Loucy (cell line): ENCODE results near the gene BGN.

Source experiments
- H2AFZ ChIP-seq: fragments of 200-600 bp; sonication (generic); 2 replicates; pipeline ENCODE4 v1.6.0; 2016; ENCODE audit warnings: antibody characterized with exemption, mild to moderate bottlenecking, low read length, moderate library complexity
- H3F3A ChIP-seq: fragments of 200-600 bp; 2 replicates; pipeline ENCODE4 v1.6.0; 2016; ENCODE audit warnings: antibody characterized with exemption, low read depth, mild to moderate bottlenecking
- H3K27me3 ChIP-seq: fragments of 200-600 bp; sonication (generic); 2 replicates; pipeline ENCODE4 v1.6.1; 2014; ENCODE audit warnings: low read length, mild to moderate bottlenecking; ENCODE audit not compliant: insufficient read depth, poor library complexity, severe bottlenecking
- H3K36me3 ChIP-seq: fragments of 200-600 bp; sonication (generic); 2 replicates; pipeline ENCODE4 v1.6.1; 2016; ENCODE audit warnings: low read length; ENCODE audit not compliant: insufficient read depth
- H3K4me1 ChIP-seq: fragments of 200-600 bp; sonication (generic); 2 replicates; pipeline ENCODE4 v1.5.1; 2014; ENCODE audit warnings: low read length, mild to moderate bottlenecking; ENCODE audit not compliant: insufficient read depth, poor library complexity, severe bottlenecking
- H3K4me2 ChIP-seq: fragments of 200-600 bp; sonication (generic); 2 replicates; pipeline ENCODE4 v1.6.0; 2014; ENCODE audit warnings: antibody characterized with exemption, low read length, low read depth, mild to moderate bottlenecking; ENCODE audit not compliant: poor library complexity, severe bottlenecking
- H3K4me3 ChIP-seq: fragments of 200-600 bp; sonication (generic); 2 replicates; pipeline ENCODE4 v1.5.1; 2014; ENCODE audit warnings: low read length, mild to moderate bottlenecking, mixed read lengths; ENCODE audit not compliant: poor library complexity, severe bottlenecking
- H3K79me2 ChIP-seq: fragments of 200-600 bp; sonication (generic); 2 replicates; pipeline ENCODE4 v1.6.1; 2014; ENCODE audit warnings: low read length; ENCODE audit not compliant: insufficient read depth
- H3K9ac ChIP-seq: fragments of 200-600 bp; sonication (generic); 2 replicates; pipeline ENCODE4 v1.6.0; 2014; ENCODE audit warnings: mild to moderate bottlenecking, low read depth, low read length, moderate library complexity; ENCODE audit not compliant: poor library complexity, severe bottlenecking
- H3K9me2 ChIP-seq: fragments of 200-600 bp; sonication (generic); replicated peaks from 2 replicates; pipeline ENCODE4 v1.6.1; 2016; ENCODE audit warnings: low read depth, low read length, mixed read lengths
- H3K9me3 ChIP-seq: fragments of 200-600 bp; sonication (generic); 2 replicates; pipeline ENCODE4 v1.6.1; 2014; ENCODE audit warnings: mild to moderate bottlenecking, antibody characterized with exemption, low read length, low read depth; ENCODE audit not compliant: insufficient read depth
- H4K20me1 ChIP-seq: fragments of 200-600 bp; sonication (generic); 2 replicates; pipeline ENCODE4 v1.6.0; 2014; ENCODE audit warnings: antibody characterized with exemption, low read length, mild to moderate bottlenecking; ENCODE audit not compliant: insufficient read depth, poor library complexity, severe bottlenecking
- EZH2phosphoT487 ChIP-seq: fragments of 200-600 bp; IDR thresholded peaks from 2 replicates; pipeline ENCODE4 v1.6.1; 2018; ENCODE audit warnings: antibody characterized with exemption, mild to moderate bottlenecking, moderate library complexity, borderline replicate concordance
- TF ChIP-seq, protein P1 (sequence below): fragments of 200-600 bp; sonication (generic); conservative IDR thresholded peaks from 2 replicates; pipeline ENCODE4 v1.5.1; 2014; ENCODE audit warnings: mild to moderate bottlenecking, antibody characterized with exemption, low read length

The BGN gene

DNA sequence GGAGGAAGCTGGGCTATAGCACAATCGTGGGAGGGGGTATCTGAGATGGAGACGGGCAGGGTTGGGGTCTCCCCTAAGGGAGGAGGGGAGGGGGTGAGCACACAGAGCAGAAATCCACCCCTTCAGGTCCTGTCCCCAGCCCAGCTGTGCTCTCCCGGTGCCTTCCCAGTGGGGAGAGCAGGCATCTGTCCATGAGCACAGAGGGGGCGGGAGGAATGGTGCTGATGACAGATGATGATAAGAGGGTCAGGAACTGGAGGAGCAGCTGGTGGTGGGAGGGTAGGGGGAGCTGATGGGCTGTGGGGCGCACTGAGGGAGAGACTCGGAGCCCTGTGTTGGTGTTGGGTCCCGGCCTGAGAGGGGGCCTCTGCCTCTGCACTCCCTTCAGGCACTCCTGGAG is 31.3 kb downstream of the BGN start:
- H2AFZ ChIP-seq: no peak overlapping the region
- no peaks in the 10 kb centered on the region for H4K20me1 ChIP-seq
- no peaks in the 10 kb centered on the region for H3K4me1 ChIP-seq
- no peaks in the 10 kb centered on the region for H3K79me2 ChIP-seq
- H3K9ac ChIP-seq: no peak overlapping the region
- no peaks in the 10 kb centered on the region for H3F3A ChIP-seq
- no peaks in the 10 kb centered on the region for H3K9me2 ChIP-seq
- no peaks in the 10 kb centered on the region for H3K9me3 ChIP-seq
- no peak overlapping the region for H3K4me2 ChIP-seq
- TF ChIP-seq, protein P1, sequence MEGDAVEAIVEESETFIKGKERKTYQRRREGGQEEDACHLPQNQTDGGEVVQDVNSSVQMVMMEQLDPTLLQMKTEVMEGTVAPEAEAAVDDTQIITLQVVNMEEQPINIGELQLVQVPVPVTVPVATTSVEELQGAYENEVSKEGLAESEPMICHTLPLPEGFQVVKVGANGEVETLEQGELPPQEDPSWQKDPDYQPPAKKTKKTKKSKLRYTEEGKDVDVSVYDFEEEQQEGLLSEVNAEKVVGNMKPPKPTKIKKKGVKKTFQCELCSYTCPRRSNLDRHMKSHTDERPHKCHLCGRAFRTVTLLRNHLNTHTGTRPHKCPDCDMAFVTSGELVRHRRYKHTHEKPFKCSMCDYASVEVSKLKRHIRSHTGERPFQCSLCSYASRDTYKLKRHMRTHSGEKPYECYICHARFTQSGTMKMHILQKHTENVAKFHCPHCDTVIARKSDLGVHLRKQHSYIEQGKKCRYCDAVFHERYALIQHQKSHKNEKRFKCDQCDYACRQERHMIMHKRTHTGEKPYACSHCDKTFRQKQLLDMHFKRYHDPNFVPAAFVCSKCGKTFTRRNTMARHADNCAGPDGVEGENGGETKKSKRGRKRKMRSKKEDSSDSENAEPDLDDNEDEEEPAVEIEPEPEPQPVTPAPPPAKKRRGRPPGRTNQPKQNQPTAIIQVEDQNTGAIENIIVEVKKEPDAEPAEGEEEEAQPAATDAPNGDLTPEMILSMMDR: no peak
- no peak for TF ChIP-seq EZH2phosphoT487
- H3K27me3 ChIP-seq: no peaks in the 10 kb centered on the region
- H3K36me3 ChIP-seq: no peaks in the 10 kb centered on the region
- H3K4me3 ChIP-seq: no peak overlapping the region

GRCh38 chrX:153526801-153527200 is 32.0 kb downstream of the BGN start:
- no peaks in the 10 kb centered on the region for H3F3A ChIP-seq
- no peaks in the 10 kb centered on the region for H3K9me3 ChIP-seq
- H3K36me3 ChIP-seq: no peaks in the 10 kb centered on the region
- TF ChIP-seq, protein P1: no peak
- no peak for TF ChIP-seq EZH2phosphoT487
- H3K27me3 ChIP-seq: no peaks in the 10 kb centered on the region
- H3K4me2 ChIP-seq: no peak overlapping the region
- no peaks in the 10 kb centered on the region for H4K20me1 ChIP-seq
- H2AFZ ChIP-seq: no peak overlapping the region
- H3K79me2 ChIP-seq: no peaks in the 10 kb centered on the region
- no peak overlapping the region for H3K4me3 ChIP-seq
- H3K9ac ChIP-seq: no peak overlapping the region
- no peaks in the 10 kb centered on the region for H3K4me1 ChIP-seq
- H3K9me2 ChIP-seq: no peaks in the 10 kb centered on the region

- TF ChIP-seq EZH2phosphoT487: no peak
- TF ChIP-seq, protein P1: no peak
- H3K36me3 ChIP-seq: no peaks in the 10 kb centered on the region
- H3K4me3 ChIP-seq: no peak overlapping the region
- no peaks in the 10 kb centered on the region for H3K79me2 ChIP-seq
- no peaks in the 10 kb centered on the region for H3K4me1 ChIP-seq
- no peaks in the 10 kb centered on the region for H3K9me2 ChIP-seq
- H4K20me1 ChIP-seq: no peaks in the 10 kb centered on the region
- H3K4me2 ChIP-seq: no peak overlapping the region
- no peak overlapping the region for H2AFZ ChIP-seq
- no peaks in the 10 kb centered on the region for H3K9me3 ChIP-seq
- no peaks in the 10 kb centered on the region for H3F3A ChIP-seq
- H3K27me3 ChIP-seq: no peaks in the 10 kb centered on the region
- no peak overlapping the region for H3K9ac ChIP-seq
Observed at GRCh38 chrX:153527208-153527607, 32.4 kb downstream of the BGN start.
